Measurements from ENCODE around the gene TMEM132D. TPM values are rescaled to one million over a fixed set of nuclear protein-coding genes. Genes with fewer than 3 reads are reported as not detected.
"Not testable (repeated sequence)": the region's sequence is repeated elsewhere in the genome, so short reads cannot be mapped to it uniquely, and the experiment has no call there.

TMEM132D gene
- total RNA-seq, 2 experiments from 2014 or later = not detected

DNA sequence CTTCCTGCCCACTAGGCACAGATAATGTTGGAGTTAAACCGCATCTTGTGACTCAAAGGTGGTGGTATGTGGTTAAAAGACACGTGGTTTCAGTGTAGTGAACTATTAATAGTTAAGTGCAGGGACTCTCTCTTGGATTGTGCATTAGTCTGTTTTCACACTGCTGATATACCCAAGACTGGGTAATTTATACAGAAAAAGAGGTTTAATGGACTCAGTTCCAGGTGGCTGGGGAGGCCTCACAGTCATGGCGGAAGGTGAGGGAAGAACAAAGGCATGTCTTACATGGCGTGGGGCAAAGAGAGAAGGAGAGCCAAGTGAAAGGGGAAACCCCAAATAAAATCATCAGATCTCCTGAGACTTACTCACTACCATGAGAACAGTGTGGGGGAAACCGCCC lies 688.3 kb downstream of the TMEM132D start:
- ChIA-PET CTCF (no interaction called here), POLR2A (no interaction called here)

DNA sequence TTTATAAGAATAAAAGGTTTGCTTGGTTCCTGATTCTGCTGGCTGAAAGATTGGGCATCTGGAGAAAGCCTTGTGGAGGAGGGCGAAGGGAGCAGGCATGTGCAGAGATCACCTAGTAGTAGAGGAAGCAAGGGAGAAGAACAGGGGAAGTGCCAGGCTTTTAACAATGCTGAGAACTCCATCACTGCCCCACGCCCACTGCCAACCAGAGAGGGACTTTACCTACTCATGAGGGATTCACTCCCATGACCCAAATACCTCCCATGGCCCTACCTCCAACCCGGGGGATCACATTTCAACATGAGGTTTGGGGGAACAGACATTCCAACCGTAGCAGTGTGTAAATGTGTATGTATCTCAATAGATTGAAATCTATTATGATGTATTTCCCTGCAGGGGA lies 690.3 kb downstream of the TMEM132D start:
- CTCF ChIA-PET = no interaction called here
- POLR2A ChIA-PET = no interaction called here

DNA sequence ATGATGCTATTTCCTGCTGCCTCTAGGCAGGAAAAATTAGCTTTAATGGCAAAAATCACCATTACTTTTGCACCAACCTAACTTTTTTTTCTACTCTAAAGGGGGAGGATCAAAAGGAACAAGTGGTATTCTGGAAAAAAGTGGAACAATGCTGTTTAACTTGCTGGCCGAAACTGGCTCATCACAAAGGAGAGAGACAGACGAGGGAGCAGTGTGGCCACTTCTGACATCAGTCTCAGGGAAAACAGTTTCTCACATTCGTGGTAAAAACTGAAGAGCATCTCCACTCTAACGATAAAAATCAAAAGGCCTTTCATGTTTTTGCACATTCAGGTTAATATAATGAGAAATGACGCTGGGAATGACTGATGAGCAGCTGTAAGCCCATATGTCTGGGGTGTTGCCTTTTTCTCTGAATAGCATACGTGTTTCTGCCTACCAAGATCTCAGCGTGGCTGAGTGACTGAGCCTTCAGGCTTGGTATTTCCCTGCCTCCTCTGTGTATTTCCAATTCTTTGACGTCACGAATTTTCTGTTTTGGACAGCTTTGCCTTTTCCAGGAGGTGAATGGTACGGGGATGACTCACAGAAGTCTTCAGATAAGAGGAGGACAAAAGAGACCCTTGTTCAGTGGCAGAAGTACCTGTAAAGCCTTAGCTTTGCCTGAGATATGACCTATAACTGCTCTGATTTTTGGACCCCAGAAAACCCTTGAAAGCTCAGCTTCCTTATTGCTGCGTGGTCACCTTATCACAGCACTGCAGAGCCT lies 691.8 kb downstream of the TMEM132D start:
- ChIA-PET POLR2A (no interaction called here), CTCF (no interaction called here)

DNA sequence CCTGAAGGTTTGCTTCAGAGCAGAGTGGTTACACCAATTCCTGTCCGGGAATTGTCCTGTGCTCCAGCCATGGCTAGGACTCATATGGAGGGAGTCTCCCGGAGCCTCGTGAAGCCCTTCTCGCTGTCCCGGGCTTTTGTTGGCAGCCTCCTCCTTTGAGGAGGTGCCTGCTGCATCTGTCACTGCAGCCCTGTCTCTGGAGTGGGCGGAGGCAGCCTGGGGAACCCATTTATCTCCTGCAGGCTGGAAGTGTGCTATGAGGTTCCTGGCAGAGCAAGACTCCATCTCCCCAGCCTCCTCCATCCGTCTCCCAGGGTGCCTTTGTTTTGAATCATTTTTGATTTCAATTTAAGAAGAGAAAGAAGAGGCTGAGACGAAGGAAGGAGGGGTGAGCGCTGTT lies 695.3 kb downstream of the TMEM132D start:
- POLR2A ChIA-PET = no interaction called here
- CTCF ChIA-PET = no interaction called here

DNA sequence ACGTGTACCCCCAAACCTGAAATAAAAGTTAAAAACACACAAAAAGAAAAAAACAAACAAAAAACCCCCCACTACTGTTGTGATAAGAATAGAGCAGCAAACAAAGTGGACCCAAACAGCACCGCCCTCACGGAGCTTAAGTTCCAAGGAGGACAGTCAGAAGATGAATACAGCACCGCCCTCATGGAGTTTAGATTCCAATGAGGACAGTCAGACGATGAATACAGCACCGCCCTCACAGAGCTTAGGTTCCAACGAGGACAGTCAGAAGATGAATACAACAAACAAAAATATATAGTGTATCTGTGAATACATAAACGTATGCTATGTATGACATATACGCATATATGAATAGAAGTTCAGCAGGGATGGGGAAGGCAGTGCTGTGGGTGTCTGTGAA lies 696.7 kb downstream of the TMEM132D start:
- ChIA-PET CTCF (no interaction called here), POLR2A (no interaction called here)

DNA sequence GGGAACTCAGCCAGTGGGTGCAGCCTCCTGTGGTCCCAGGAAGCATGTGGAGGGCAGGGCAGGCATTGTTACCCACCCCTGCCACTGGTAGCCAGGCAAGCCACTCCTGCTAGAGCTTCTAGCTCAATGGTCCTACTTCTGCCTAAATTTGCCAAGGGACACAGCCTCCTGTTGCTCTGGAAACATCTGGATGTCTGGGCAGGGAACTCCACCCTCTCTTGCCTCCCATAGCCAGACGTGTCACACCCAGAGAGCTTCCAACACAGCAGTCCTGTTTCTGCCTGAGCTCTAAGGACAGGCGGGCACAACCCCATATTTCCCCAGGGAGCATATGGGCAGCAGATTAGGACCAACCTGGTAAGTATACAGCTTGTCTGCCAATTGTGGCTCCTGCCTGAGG lies 700.4 kb downstream of the TMEM132D start:
- POLR2A ChIA-PET = no interaction called here
- CTCF ChIA-PET = no interaction called here

DNA sequence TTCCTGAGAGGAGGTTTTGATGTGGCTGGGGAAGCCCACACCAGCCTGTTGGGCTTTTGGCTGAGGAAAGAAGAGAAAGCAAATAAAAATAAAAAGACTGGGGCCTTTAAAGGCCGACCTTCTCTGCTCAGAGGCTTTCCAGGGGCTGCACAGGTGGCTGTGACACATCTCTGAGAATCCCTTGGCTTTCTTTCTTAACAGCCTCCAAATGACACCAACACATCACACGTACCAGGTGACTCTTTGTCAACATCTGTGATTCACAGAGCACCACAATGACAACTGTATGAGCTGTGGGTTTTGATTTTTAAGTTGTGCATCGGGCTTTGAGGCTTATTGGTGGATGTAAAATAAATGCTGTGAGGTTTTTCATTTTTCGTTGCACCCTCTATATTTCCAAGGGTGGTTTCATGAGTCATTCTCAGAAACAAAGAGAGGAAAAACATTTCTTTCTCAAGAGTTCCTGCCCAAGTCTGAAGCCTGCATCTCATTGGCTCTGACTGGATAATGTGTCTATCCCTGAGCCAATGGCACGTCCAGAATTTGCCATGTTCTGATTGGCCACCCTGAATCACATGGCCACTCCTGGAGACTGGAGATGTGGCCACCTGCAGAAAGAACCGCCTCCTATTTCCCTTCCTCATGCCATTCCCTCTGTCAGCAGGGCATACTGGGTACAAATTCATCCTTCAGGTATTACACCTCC lies 701.6 kb downstream of the TMEM132D start:
- ChIA-PET POLR2A (no interaction called here), CTCF (no interaction called here)

DNA sequence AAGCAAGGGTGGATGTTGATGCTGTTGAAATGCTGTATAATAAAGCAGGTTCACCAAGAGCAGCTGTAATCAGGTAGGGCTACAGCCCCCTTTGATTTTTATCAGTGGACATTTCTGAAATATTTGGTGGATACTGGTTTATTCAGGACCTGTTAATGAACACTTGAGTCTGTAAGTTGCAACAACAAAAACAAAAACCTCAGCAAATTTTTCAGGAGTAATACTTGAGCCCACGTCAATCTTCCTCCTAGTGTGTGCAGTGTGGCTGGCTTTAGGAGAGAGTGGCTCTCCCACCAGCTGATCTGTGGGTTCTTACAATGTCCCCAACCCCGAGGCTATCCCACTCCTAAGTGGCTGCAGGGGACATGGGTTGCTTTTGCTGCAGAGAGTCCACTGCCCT lies 702.8 kb downstream of the TMEM132D start:
- POLR2A ChIA-PET = no interaction called here
- CTCF ChIA-PET = no interaction called here

DNA sequence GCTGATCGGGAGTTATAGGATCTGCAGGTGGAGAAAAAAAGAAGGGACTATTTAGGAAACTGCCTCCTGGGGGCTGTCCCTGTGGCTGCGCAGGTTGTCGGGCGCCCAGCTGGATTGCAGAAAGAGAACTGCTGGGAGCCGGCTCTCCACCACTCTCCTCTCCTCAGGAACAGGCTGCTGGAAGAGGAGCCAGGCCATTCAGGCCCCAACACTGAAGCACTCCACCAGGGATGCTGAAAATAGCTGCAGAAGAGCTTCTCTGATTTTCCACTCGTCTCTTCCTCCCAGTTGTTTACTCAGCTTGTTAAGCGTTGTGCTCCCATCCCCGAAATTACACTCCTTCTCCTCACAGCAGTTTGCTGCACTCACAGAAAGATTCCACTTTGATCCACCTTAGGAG lies 703.2 kb downstream of the TMEM132D start:
- POLR2A ChIA-PET = no interaction called here
- CTCF ChIA-PET = no interaction called here

DNA sequence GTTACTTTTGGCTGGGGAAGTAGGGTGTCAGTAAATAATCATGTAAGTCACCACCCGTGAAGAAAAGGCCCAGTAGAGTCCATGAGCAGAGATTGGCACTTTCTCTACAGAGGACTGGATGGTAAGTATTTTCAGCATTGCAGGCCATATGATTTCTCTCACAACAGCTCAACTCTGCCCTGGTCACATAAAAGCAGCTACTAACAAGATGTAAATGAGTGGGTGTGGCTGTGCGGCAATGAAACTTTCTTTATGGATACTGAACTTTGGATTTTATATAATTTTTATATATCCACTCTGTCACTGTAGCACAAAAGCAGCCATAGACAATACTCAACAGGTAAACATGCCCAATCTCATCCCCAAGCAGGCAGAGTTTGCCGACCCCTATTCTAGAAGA lies 706.9 kb downstream of the TMEM132D start:
- CTCF ChIA-PET = no interaction called here
- POLR2A ChIA-PET = no interaction called here

DNA sequence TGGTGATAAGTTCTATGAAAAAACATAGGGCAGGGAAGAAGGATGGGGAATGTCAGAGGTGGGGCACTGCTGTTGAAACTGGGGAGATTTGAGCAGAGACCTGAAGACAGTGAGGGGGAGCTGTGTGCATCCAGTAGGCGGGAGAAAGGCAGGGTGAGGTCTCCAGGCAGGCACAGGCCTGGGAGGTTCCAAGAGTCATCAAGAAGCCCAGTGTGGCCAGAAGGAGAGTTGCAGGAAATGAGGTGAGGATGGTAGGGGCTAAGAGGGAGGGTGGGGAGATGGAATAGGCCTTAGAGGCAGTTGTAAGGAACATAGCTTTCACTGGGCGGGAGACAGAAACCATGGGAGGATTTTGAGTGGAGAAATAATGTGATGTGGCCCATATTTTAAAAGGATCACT lies 708.7 kb downstream of the TMEM132D start:
- POLR2A ChIA-PET = no interaction called here
- CTCF ChIA-PET = no interaction called here

DNA sequence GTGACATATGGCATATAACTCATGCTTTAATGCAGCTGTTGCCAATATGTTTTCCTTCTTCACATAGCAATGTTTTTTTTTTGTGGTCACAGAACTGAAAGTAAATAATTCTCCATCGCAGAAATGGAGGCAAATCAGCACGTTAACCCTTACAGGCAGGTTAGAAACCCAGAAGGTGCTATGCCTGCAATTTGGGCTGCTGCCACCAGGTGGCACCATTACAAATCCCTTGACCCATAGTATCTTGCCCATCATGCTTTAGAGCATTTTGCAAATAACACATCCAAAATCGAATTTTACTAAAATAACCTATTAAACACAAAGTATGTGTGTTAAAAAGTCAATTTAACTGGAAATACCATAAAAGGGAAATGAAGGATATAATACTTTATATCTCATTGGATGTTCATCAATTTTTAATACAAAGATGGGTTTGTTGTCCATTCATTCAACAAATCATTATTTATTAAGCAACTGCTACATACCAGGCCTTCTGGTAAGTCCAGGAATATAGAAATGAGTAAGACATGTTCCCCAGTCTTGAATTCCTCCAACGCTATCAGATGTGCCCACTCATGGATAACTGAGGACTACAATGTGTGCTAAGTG lies 710.5 kb downstream of the TMEM132D start:
- CTCF ChIA-PET = no interaction called here

DNA sequence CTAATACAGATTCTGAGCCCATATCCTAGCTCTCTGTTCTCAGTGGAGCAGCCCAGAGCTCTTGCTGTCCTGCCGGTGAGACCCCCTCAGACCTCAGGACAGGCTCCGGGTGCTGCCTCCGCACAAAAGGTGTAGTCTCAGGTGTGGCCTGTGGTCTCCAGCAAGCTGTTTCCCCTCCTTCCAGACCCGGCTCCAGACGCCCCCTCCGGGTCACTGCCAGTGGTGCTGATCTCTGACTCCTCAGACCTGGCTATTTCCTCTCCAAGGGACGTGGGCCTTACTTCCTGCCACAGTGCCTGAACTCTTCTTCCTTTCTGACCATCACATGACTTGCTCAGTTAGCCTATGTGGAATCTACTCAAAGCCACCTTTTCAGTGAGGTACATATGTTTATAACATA lies 713.0 kb downstream of the TMEM132D start:
- POLR2A ChIA-PET = no interaction called here
- CTCF ChIA-PET = no interaction called here

More for the DNA sequence above, 710.5 kb downstream of the TMEM132D start:
- POLR2A ChIA-PET = interaction anchor here (0.6 kb wide), 1 partner anchor 29 kb away, joined by 3 read pairs; no protein-coding TSS in a partner anchor

DNA sequence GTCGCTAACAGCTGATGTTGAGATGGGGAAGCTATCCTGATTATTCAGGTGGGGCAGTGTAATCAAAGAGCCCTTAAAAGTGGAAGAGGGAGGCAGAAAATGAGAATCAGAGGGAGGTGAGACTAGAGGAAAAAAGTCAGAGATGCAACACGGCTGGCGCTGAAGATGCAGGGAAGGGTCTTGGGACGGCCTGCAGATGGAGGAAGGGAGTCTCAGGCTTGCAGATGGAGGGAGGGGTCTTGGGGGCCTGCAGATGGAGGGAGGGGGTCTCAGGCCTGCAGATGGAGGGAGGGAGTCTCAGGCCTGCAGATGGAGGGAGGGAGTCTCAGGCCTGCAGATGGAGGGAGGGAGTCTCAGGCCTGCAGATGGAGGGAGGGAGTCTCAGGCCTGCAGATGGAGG lies 713.9 kb downstream of the TMEM132D start:
- POLR2A ChIA-PET, CTCF ChIA-PET: not testable (repeated sequence)

DNA sequence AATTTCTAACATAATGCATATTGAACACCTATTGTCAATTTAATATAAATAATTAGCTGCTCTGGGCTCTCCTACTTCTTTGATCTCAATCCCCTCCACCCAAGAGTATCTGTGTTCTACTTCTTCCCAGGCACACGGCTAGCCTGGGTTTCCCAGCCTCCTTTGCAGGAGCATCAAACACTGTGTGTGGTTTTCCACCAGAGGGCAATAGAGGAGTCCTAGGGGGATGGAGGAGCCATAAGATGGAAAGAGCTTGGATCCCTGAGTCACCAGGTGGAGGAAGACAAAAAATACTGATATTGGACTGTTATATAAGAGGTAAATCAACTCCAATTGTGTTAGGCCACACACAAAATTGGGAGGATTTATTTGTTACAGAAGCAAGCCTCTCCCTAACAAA lies 716.9 kb downstream of the TMEM132D start:
- ChIA-PET CTCF (no interaction called here), POLR2A (no interaction called here)

DNA sequence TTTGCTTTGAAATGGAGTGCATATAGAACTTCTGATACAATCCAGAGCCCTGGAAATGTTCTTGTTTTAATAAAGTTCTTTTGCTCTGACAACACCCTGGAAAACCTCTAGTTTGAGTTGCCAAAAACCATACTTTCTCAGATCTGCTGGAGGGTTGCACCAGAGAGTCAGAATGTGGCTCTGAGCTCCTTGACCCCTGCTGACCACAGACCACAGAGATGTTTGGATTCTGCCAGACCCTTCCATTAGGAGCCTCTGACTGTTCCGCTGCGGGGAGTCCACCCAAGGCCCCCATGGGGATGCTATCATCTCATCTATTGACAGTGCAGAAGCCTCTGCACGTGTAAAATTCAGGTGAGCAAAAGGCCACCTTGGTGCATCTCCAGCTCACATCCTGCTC lies 718.0 kb downstream of the TMEM132D start:
- CTCF ChIA-PET = no interaction called here
- POLR2A ChIA-PET = no interaction called here

DNA sequence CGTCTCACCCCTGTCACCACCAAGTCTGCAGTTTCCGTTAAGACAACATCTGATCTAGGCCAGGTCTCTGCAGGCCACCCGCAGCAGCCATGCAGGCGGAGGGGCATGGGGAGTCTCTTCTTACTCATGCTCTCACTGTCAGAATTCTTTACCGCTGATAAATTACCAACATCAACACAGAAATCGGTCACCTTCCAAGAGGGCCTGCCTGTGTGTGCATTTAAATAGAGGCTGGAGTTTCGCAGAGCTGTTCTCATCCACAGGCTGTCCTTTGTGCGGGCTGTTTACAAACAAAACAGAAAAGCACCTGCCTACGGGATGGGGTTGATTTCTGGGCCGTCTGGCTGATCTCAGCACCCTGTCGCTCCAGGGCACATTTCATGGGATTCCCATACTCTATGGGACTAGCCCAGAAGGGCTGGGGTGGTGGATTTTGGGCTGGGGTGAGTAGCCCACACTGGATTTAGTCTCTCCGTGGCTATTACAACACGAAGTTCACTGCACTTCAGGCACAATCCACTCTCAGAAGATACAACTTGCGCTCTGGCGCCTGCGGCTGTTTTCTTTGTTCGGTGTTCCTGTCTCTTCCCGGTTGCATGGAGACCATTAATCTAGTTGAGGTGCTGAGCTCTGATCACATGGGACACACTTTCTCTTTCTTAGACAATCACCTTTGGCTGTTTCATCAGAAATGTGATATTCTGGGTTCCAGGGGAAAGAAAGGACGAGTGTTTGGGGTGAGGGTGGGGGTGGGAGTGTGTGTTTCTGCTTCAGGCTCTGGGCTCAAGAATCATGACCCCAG lies 719.5 kb downstream of the TMEM132D start:
- CTCF ChIA-PET = no interaction called here
- POLR2A ChIA-PET = no interaction called here

DNA sequence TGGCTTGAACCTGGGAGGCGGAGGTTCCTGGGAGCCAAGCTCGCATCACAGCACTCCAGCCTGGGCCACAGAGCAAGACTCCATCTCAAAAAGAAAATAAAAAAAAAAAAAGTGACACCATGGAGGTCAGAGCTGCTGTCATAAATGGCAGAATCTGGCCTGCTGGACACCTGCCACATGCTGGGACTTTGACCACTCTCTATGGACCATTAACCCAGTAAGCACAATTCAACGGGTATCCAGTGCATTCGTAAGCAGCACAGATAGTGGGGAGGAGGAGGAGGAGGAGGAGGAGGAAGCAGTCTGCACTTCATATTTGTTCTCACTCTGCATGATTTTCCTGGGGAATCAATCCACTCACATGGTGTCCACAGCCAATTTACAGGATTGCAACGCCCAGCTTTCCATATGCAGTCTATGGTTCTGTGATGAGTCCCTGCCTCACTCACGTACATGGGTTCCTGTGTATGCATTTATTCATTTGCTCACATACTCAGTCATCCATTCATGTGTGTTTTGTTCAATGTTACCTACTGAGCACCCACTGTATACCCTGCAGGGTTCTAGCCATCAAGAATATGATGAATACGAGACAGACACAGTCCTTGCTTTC lies 723.8 kb downstream of the TMEM132D start:
- POLR2A ChIA-PET = no interaction called here
- CTCF ChIA-PET = no interaction called here

DNA sequence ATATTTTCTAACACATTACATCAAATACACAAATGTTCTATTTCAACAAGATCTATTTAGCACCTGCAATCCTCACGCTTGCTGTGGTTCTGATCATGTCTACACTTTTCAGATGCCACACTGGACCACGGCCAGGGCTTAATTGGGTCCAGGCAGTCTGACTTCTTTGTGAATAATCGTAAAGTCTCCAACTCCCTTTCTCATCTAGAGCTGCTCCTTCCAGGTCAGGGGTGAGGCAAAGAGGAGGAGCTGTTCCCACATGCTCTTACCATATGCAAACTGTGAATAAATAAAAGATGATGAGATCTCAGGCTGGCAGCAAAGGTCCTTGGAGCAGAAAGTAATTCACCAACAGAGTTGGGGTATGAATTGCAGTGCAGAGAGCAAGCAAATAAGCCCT lies 733.9 kb downstream of the TMEM132D start:
- CTCF ChIA-PET = interaction anchor here (0.6 kb wide), 1 partner anchor 23 kb away, joined by 3 read pairs; no protein-coding TSS in a partner anchor

DNA sequence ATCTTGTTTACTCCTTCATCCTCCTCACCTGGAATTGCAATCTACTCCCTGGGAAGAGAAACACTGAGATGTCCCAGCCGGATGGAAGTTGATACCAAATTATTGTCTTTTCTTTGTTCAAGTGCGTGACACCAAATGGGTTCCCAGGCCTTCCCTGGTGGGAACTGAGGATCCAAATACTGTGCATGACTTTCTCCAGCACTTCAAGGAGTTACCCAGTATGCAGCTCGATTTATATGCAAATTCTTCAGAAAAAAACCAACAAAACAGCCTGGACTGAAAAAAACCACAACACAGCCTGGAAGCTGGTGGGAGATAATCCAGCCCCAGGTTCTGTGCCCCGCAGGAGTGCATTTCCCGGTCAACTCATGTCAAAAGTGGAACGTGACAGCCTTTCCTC lies 740.0 kb downstream of the TMEM132D start:
- CTCF ChIA-PET = no interaction called here

More for the DNA sequence above, 733.9 kb downstream of the TMEM132D start:
- POLR2A ChIA-PET = no interaction called here

More for the DNA sequence above, 740.0 kb downstream of the TMEM132D start:
- POLR2A ChIA-PET = no interaction called here

Measured in activated CD8-positive, alpha-beta memory T cell treated with anti-CD3 and anti-CD28 coated beads for 36 hours (primary cell).